HK-2 (cell line): ENCODE data around the gene DDT.
"Not testable (repeated sequence)": the region's sequence is repeated elsewhere in the genome, so short reads cannot be mapped to it uniquely, and the experiment has no call there.

Experiments
- DNase-seq: peaks from one replicate; pipeline ENCODE4 v3.0.0-alpha.2; 2018; ENCODE audit not compliant: unreplicated experiment

Gene DDT

DNA sequence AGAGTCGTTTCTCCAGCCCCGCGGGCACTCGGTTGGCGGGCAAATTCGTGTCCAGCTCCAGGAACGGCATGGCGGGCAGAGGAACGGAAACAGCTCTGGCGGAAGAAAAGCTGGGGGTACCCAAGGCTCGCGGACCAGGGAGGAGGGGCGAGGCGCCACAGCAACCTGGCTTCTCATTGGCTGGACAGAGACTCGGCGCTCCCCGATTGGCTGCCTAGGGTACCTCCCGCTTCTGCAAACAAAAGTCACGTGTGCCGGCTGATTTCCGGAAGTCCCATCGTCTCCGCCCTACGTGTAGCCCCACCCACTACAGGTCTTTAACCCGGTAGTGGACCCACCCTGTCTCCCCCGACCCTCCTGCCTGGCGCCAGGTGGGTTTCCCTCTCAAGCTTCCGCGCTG lies at the start of gene DDT:
Gene DDT (minus strand): TSS at position 97 of the 400 bp plus-strand sequence. CDS start 27 bp downstream, at position 70.
- DNase-seq: not testable (repeated sequence)

DNA sequence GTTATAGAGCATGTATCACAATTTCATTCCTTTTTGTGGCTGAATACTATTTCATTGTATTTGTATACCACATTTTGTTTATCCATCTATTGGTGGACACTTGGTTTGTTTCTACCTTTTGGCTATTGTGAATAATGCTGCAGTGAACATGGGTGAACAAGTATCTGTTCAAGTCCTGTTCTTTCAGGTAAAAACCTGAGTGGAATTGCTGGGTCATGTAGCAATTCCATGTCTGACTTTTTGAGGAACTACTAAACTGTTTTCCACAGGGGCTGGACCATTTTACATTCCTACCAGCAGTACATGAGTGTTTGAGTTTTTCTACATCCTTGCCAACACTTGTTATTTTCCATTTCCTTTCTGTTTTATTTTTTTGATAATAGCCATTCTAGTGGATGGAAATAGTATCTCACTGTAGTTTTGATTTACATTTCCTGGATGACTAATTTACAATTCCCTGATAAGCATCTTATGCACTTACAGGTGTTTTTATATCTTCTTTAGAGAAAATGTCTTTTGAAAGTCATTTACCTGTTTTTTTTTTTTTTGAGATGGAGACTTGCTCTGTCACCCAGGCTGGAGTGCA lies 49.1 kb upstream of the DDT start:
- DNase-seq: no peak

DNA sequence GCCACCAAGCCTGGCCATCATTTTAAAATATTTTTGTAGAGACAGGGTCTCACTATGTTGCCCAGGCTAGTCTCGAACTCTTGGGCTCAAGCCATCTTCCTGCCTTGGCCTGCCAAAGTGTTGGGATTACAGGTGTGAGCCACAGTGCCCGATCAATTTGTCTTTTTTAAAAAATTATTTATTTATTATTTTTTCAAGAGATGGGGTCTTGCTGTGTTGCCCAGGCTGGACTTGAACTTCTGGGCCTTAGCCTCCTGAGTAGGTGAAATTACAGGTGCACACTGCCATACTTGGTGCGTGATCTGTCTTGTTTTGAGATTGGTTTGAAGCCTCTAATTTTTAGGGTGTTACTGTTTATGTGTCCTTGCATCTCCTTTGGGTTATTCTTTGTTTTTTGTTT lies 47.1 kb upstream of the DDT start:
- no peak for DNase-seq

DNA sequence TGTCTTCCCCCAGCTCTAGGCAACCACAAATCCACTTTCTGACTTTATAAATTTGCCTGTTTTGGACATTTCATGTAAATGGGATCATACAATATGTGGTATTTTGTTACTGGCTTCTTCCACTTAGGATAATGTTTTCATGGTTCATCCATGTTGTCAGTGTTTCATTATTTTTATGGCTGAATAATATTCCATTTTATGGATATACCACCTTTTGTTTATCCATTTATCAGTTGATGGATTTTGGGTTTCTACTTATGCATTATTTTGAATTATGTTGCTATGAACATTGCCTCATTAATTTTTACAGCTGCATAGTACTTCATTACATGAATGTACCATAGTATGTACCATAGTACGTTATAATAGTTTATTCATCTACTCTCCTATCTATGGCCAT lies 41.9 kb upstream of the DDT start:
- DNase-seq: no peak

DNA sequence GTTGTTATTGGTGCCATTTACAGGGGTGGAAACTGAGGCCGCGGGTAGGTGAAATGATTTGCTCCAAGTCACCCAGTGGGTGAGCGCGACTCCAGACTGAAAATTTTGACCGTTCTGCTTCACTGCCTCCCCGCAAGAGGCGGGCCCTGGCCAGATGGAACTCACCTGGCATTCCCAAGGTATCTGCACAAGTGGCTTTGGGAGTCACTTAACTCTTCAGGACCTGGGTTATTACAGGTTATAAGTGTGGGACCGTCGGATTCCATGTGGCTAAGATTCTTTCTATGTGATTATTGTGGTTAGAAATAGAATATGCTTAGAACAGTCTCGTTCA lies 37.5 kb upstream of the DDT start:
- no peak for DNase-seq

DNA sequence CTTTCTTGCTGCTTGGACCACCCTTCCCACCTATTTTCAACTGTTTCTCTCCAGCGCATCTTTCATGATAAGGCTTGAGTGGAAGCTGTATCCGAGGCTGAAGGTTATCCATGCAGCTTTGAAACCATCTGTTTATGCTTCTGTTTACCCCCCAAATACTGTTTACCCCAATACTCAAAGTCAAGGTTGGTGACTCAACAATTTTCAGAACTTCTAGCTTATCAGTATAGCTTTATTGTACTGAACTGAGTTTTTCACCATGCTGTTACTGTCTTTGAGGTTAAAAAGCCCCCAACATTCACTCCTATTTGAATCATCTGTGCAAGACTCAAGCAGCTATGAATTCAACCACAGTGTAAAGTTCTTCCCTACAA lies 35.8 kb upstream of the DDT start:
- DNase-seq: no peak

DNA sequence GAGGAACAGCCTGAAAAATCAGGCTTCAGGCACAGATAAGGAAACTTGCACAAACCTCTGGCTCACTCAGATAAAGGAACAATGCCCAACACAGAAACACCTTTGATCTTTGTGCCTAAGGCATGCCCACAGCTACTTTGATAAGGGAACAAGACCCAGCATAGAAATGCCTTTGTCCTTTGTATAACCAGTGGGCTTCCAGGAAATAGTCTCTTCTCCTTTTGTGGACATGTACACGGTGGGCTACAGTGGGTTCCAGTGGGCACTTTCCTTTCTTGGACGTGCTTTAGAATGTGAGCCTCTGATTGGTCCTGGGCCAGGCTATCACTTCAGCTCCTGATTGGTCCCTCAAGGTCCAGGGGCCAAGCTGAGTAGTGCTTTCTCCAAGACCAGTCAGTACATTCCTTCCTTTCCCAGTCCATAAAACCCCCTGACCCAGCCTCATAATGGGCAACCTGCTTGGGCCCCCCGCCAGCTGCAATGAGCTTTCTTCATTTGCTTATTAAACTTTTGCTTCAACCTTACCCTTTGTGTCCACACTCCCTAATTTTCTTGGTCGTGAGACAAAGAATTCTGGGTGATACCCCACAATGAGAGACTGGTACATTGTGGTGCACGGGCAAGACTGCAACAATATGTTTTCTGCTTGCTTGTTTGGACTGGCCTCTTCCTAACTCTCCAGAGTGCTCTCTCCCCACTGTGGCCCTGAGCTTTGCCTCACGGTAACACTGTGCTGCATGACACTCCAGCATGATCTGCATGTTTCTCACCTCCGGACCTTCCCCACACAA lies 35.2 kb upstream of the DDT start:
- no peak for DNase-seq

DNA sequence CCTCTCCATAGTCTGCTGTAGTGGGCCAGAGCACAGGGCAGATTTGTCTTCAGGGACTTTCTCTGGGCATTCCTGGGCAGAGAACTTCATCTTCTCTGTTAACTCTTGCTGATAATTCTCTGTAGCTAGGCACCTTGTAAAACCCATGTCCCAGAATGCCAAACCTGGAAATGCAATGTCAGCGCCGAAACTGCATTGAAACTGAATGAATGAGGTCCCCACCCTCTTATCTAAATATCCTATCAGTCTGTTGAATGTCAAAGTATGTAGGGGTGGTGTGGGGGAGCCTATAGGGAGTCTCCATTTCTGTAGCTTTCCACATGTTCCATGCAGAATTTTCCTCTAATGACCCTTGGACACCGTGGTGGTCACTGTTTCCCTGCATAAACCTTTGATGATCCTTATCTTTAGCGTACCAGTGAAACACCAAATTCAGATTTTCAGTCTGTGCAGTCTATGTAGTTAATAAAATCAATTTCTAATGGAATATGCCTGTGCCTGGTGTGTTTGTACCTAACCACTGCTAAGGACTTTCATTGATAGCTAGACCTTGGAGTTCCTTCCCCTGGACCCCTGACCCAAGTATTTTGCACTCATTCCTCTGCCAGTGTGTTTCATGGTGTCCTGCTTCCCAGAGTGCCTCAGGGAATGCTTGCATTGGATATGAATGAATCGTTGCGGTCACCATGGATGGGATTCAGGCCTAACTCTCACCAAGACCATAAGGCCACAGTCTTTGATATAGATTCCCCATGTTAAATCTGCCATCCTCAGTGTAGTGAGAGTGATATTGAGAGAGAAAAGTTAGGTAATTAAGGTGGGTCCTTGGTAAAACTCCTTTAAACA lies 34.4 kb upstream of the DDT start:
- DNase-seq: no peak

DNA sequence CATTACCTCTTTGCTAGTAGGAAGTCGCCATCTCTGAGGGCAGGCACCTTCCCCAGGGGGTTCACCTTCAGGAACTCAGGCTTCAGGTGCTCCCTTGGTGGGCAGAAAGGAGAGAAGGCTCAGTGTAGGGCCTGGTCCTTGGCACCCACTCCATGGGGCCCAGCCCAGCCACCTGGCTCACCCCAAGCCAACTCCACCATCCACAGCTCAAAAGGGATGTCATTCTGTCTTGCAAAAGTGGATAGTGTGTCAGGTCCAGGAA lies 33.7 kb upstream of the DDT start:
- DNase-seq: no peak

DNA sequence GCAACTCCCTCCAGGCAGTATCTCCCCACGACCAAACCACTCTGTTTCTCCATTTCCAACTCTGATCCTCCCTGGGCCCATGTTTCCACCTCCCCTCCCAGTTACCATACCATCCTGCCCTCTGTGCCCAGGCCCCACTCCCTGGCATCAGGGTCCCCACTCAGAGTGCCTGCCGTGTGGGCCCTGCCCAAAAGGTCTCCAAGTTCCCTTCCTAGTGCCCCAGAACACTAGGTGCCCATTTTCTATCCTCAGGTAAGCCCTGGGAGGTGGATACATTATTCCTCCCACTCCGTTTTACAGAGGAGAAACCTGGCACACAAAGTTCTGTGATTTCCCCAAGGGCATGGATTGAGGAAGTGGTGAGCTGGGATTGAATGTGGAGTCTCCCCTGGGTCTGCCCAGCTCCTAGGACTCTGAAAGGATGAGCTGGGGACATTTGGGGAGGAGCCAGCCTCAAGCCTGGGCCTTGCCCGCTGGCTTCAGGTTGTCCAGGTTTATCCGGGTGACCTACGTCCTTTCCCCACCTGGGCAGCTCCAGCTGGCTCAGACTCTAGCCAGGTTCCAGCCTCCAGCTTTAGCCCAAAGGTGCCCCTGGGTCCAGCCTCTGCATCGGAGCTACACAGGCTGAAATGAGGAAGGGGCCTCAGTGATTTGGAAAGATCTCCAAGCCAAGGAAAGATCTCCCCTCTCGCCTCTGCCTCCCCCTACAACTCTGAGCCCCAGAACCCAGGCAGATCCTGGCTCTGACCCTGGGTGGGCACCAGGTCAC lies 33.2 kb upstream of the DDT start:
- DNase-seq: no peak

DNA sequence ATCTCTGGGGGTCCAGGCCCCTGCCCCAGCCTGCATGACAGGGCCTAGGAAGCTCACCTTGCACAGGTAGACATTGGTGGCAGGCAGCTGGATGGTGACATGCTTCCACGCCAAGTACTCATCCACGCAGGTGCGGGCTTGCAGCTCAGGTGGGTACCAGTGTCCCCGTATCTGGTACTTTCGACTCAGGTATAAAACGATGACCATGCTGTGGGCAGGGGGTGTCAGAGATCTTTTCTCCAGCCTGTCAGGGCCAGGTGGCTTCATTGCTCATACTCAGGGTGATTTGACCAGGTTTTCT lies 32.6 kb upstream of the DDT start:
- no peak for DNase-seq

DNA sequence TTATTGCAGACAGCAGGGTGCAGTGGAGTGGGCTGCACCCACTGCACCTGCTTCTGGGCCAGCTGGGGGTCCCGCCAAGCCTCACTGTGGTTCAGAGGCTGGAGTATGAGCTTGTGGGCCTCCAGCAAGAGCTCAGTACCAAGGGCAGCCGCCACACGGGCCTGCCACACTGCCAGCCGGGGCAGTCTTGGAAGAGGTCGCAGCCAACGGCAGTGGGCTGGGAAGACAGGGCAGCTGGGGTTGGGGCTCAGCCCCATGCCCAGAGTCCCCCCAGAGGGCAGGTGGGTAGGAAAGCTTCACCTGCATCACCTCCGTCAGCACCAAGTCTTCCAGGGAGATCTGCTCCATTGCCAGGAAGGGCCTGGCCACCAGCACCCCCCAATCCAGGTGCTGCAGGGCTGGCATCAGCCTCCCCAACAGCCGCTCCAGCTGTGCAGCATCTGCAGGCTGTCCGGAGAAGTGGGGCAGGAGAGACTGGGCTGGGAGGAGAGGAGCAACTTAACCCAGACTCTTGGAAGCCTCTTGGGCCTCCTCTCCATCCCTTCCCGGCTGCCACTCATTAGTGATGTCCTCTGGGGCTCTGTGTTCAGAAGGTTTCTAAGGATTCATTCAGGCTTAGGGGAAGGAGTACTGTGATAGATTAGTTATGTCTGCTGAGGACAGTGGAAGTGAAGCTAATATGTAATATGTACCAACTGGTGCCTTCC lies 32.1 kb upstream of the DDT start:
- no peak for DNase-seq

DNA sequence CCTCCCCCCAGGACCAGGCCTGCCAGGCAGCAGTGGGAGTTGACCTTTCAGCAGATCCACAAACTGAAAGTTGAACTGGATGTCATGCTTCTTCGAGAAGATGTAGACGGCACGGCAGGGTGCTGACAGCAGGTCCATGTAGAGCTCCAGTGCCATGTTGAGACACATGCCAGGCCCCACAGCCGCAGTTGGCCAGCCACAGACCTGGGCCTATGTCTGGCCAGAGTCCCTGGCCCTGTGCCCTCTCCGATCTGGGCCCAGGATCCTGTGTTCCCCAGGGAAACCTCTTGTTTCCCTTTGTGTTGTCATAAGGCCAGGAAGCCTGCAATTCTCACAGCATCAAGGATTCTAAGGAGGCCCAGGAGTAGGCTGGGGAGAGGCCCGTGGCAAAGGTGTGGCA lies 31.0 kb upstream of the DDT start, which contains the start of gene GSTT4:
Gene GSTT4 (minus strand): TSS at position 253 of the 400 bp plus-strand sequence. CDS start 97 bp downstream, at position 156.
- no peak for DNase-seq

DNA sequence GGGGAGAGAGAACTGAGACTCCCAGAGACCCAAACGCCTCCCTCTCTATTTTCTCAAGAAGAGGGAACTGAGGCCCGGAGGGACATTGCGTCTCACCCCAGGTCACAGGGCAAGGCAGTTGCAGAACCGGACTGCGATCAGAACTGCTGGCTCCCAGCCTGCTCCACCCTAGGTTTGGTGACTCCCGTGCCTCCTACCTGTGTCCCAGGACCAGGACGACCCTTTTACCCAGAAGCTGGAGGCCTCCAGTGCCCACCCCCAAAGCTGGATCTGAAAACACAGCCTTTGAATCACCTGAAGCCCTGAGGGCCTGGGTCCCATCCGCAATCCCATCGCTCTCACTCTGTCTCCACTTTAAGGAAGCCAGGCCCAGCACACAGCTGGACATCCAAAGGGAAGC lies 29.6 kb upstream of the DDT start:
- no peak for DNase-seq

DNA sequence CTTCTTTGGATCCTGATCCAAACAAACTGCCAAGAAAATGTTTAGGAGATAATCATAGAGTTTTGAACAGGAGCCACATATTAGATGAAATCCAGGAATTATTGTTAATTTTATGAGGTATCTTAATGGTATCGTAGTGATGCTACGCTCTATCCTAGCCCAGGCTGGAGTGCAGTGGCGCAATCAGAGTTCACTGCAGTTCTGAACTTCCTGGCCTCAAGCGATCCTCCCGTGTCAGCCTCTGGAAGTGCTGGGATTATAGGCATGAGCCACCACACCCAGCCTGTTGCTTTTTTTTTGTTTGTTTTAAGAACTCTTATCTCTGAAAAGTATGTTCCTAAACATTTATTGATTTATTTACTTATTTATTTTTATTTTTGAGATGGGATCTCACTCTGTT lies 28.6 kb upstream of the DDT start:
- DNase-seq: no peak

DNA sequence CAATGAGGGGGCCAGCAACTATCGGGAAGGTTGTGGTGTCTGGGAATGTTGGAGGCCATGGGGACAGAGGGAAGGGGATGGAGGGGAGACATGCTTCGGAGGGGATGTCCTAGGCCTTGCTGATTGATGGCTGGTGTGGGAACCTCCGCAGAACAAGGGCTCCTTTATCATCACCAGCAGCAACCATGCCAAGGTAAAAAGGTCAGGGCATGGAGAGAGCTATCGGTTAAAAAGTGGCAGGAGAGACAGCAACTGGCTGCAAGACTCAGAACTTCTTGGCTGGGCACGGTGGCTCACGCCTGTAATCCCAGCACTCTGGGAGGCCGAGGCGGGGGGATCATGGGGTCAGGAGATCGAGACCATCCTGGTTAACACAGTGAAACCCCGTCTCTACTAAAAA lies 28.0 kb upstream of the DDT start:
- DNase-seq: no peak

DNA sequence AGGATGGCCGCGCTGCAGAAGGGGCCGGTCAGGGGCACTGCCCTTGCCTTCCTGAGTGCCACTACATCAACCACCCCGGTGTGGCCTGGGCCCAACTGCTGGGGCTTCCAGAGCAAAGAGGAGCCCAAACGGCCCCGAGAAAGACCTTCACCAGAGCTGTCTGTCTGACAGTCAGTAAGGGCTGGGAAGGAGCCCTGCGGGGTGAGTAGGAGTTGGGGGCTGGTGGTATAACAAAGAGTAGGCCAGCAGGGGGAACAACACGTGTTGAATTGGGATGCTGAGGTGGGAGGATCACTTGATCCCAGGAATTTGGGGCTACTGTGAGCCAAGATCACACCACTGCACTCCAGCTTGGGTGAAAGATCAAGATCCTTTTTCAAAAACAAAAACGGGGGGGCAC lies 27.1 kb upstream of the DDT start:
- no peak for DNase-seq

DNA sequence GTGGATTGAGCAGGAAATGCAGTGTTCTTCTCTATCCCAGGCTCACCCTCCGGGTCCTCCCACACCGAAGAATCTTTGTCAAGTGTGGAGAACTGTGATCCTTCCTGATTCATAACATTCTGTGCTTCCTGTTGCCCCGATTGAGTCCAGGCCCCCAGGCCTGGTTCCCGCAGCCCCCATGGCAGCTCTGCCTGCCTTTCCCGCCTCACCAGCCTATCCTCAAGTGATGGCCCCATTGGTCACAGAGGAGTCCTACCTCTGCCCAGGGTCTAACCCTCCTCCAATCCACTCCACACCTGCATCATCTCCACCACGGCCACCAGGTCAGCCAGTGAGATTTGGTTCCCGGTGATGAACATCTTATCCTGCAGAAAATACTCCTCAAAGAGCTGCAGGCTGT lies 25.5 kb upstream of the DDT start:
- not testable (repeated sequence) for DNase-seq

DNA sequence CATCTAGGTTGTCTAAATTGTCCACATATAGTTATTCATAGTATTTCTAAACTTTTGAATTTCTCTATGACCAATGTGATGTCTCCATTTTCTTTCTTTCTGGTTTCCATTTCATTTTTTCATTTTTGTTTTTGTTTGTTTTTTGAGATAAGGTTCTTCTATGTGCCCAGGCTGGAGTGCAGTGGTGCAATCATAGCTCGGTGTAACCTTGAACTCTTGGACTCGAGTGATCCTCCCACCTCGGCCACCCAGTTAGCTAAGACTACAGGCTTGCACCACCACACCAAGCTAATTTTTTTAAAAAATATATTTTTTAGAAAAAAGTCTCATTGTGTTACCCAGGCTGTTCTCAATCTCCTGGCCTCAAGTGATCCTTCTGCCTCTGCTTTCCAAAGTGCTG lies 22.9 kb upstream of the DDT start:
- no peak for DNase-seq

DNA sequence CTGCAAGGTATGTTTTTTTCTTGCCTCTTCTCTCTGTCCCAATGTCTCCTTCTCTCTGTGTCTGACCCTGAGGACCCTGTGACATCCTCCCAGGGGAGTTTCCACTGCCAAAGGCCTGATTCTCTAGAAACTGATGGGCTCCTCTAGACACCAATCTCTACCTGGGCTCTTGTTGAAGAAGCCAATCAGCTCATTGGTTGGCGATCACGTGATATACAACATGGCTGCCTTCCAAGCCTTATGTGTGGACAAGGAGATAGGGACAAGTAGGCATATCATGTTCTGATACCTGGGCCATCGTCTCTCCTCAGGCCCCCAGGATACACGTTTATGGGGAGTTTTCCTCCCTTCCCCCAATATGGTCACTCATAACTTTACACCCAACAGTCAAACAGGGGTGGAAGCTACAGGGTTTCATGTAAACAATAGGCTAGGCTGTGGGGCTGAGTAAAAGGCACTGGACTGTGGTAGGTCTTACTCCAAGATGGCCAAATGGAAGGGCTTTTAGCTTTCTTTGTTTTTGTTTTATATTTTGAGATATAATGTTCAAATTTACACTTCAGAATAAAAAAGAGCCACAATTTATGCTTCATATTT lies 19.4 kb upstream of the DDT start:
- not testable (repeated sequence) for DNase-seq

DNA sequence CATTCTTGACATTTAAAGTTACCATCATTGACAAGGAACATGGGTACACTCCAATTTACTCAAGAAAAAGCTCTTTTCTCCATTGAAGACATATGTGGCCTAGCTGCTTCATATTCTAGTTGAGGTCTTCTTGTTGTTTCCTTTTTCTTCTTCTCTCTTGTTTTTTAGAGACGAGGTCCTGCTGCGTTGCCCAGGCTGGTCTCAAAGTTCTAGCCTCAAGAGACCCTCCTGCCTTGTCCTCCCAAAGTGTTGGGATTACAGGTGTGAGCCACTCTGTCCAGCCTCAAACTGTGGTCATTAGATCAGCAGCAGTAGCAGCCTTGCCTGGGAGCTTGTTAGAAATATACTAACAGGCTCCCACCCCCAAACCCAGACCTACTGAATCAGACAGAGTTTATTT lies 18.8 kb upstream of the DDT start:
- DNase-seq: not testable (repeated sequence)
